Measurements from ENCODE around the gene SLC35F6.
A peak's percentile ranks its signal among the peaks of the same experiment; 100 is the strongest.

The SLC35F6 gene

GRCh38 chr2:26723475-26723874 lies 40.6 kb upstream of the SLC35F6 start:
- H3K9me3 ChIP-seq (ENCODE audit: low read length), result no peaks in the 10 kb centered on the region
- H3K4me3 ChIP-seq (ENCODE audit: low read depth in 1 of 2, low read length in 2 of 2), result no peak overlapping the region
- H3K9ac ChIP-seq (ENCODE audit: low read length), result no peak overlapping the region
- no peaks in the 10 kb centered on the region for H3K27me3 ChIP-seq (ENCODE audit: control insufficient read depth in 1 of 2, insufficient read depth in 2 of 2, low read length in 2 of 2)
- peaks cover 70% of the 10 kb centered on the region for H3K4me1 ChIP-seq (ENCODE audit: insufficient read depth, low read length)
- H3K36me3 ChIP-seq (ENCODE audit: insufficient read depth, low read length), result no peaks in the 10 kb centered on the region
- H3K27ac ChIP-seq (ENCODE audit: low read depth, low read length), result peak overlapping the region; percentile 10

- H3K4me1 ChIP-seq (ENCODE audit: insufficient read depth, low read length), result peaks cover 63% of the 10 kb centered on the region
- H3K27me3 ChIP-seq (ENCODE audit: control insufficient read depth in 1 of 2, insufficient read depth in 2 of 2, low read length in 2 of 2), result no peaks in the 10 kb centered on the region
- H3K9me3 ChIP-seq (ENCODE audit: low read length), result no peaks in the 10 kb centered on the region
- H3K36me3 ChIP-seq (ENCODE audit: insufficient read depth, low read length), result no peaks in the 10 kb centered on the region
- H3K27ac ChIP-seq (ENCODE audit: low read depth, low read length), result peak overlapping the region; percentile 19
- H3K9ac ChIP-seq (ENCODE audit: low read length), result no peak overlapping the region
- H3K4me3 ChIP-seq (ENCODE audit: low read depth in 1 of 2, low read length in 2 of 2), result no peak overlapping the region
Observed at GRCh38 chr2:26723991-26724750, 39.9 kb upstream of the SLC35F6 start.

- no peak overlapping the region for H3K9ac ChIP-seq (ENCODE audit: low read length)
- no peaks in the 10 kb centered on the region for H3K36me3 ChIP-seq (ENCODE audit: insufficient read depth, low read length)
- no peaks in the 10 kb centered on the region for H3K27me3 ChIP-seq (ENCODE audit: control insufficient read depth in 1 of 2, insufficient read depth in 2 of 2, low read length in 2 of 2)
- no peak overlapping the region for H3K4me3 ChIP-seq (ENCODE audit: low read depth in 1 of 2, low read length in 2 of 2)
- peaks cover 56% of the 10 kb centered on the region for H3K4me1 ChIP-seq (ENCODE audit: insufficient read depth, low read length)
- H3K27ac ChIP-seq (ENCODE audit: low read depth, low read length), result peak overlapping the region; percentile 19
- no peaks in the 10 kb centered on the region for H3K9me3 ChIP-seq (ENCODE audit: low read length)
Observed at GRCh38 chr2:26724784-26725520, 39.1 kb upstream of the SLC35F6 start.

DNA sequence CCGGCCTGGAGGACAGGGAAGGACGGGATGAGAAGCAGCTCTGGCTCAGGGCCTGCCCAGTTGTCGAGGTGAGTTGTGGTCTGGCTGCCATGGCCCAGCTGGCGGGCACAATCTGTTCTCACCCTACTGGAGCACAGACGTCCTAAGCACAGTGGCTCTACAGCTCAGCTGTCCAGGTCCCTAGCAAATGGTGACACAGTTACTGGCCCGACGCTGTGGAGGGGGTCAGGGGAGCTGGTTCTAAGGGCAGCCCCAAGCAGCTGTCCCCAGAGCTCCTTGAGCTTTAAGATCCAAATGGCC lies 38.6 kb upstream of the SLC35F6 start:
- Histone ChIP-seq H3K27ac (ENCODE audit: low read depth, low read length) (no peak overlapping the region), H3K9me3 (ENCODE audit: low read length) (no peaks in the 10 kb centered on the region), H3K4me3 (ENCODE audit: low read depth in 1 of 2, low read length in 2 of 2) (no peak overlapping the region), H3K4me1 (ENCODE audit: insufficient read depth, low read length) (peaks cover 50% of the 10 kb centered on the region), H3K27me3 (ENCODE audit: control insufficient read depth in 1 of 2, insufficient read depth in 2 of 2, low read length in 2 of 2) (no peaks in the 10 kb centered on the region), H3K9ac (ENCODE audit: low read length) (no peak overlapping the region), H3K36me3 (ENCODE audit: insufficient read depth, low read length) (no peaks in the 10 kb centered on the region)

GRCh38 chr2:26726228-26726627 lies 37.9 kb upstream of the SLC35F6 start:
- Histone ChIP-seq H3K9me3 (ENCODE audit: low read length) (no peaks in the 10 kb centered on the region), H3K27ac (ENCODE audit: low read depth, low read length) (no peak overlapping the region), H3K9ac (ENCODE audit: low read length) (no peak overlapping the region), H3K4me1 (ENCODE audit: insufficient read depth, low read length) (peaks cover 43% of the 10 kb centered on the region), H3K4me3 (ENCODE audit: low read depth in 1 of 2, low read length in 2 of 2) (no peak overlapping the region), H3K36me3 (ENCODE audit: insufficient read depth, low read length) (no peaks in the 10 kb centered on the region), H3K27me3 (ENCODE audit: control insufficient read depth in 1 of 2, insufficient read depth in 2 of 2, low read length in 2 of 2) (no peaks in the 10 kb centered on the region)

DNA sequence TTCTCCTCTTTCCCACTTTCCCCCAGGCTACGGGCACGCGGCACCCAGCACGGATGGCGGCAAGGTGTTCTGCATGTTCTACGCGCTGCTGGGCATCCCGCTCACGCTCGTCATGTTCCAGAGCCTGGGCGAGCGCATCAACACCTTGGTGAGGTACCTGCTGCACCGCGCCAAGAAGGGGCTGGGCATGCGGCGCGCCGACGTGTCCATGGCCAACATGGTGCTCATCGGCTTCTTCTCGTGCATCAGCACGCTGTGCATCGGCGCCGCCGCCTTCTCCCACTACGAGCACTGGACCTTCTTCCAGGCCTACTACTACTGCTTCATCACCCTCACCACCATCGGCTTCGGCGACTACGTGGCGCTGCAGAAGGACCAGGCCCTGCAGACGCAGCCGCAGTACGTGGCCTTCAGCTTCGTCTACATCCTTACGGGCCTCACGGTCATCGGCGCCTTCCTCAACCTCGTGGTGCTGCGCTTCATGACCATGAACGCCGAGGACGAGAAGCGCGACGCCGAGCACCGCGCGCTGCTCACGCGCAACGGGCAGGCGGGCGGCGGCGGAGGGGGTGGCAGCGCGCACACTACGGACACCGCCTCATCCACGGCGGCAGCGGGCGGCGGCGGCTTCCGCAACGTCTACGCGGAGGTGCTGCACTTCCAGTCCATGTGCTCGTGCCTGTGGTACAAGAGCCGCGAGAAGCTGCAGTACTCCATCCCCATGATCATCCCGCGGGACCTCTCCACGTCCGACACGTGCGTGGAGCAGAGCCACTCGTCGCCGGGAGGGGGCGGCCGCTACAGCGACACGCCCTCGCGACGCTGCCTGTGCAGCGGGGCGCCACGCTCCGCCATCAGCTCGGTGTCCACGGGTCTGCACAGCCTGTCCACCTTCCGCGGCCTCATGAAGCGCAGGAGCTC lies 36.2 kb upstream of the SLC35F6 start:
- H3K9ac ChIP-seq (ENCODE audit: low read length), result no peak overlapping the region

GRCh38 chr2:26729311-26729710 lies 34.8 kb upstream of the SLC35F6 start:
- peaks cover 18% of the 10 kb centered on the region for H3K4me1 ChIP-seq (ENCODE audit: insufficient read depth, low read length)
- H3K27me3 ChIP-seq (ENCODE audit: control insufficient read depth in 1 of 2, insufficient read depth in 2 of 2, low read length in 2 of 2), result no peaks in the 10 kb centered on the region
- no peak overlapping the region for H3K9ac ChIP-seq (ENCODE audit: low read length)

More for the DNA sequence above, 36.2 kb upstream of the SLC35F6 start:
- Histone ChIP-seq H3K27me3 (ENCODE audit: control insufficient read depth in 1 of 2, insufficient read depth in 2 of 2, low read length in 2 of 2) (no peaks in the 10 kb centered on the region), H3K9me3 (ENCODE audit: low read length) (no peaks in the 10 kb centered on the region), H3K4me3 (ENCODE audit: low read depth in 1 of 2, low read length in 2 of 2) (no peak overlapping the region), H3K36me3 (ENCODE audit: insufficient read depth, low read length) (no peaks in the 10 kb centered on the region), H3K27ac (ENCODE audit: low read depth, low read length) (no peak overlapping the region), H3K4me1 (ENCODE audit: insufficient read depth, low read length) (peaks cover 31% of the 10 kb centered on the region)

DNA sequence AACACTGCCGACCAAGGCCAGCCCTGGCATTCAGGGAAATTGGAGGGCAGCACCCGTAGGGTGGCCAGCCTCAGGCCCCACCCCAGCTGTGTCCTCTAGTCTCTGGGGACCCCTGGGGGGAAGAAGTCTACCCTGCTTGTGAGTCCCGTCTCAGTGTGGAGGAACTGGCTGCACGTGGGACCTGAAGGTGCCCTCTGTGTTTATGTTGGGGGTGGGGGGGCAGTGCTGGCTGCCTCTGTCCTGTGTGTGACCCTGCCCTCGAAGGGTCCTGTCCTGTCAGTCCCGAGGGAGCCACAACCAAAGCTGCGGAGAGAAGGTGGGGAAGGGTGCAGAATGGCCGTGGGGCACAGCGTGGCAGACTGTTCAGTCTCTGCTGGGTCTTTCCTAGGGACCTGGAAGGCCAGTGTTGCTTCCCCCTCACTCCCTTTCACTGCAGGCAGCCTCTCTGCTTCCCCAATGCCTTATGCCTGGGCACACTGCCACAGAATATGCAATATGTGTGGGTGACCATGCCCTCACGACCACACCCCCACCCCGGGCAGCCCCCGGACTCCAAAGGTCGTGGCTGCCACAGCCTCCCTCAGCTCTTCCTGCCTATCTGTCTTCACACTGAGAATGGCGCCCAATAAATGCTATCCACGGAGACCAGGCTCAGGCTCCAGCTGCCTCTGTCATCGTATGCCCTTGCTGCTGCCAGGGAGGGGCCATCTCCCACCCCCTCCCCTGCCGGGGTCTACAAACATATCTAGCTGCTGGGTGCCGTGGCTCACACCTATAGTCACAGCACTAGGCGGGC lies 33.3 kb upstream of the SLC35F6 start:
- Histone ChIP-seq H3K36me3 (ENCODE audit: insufficient read depth, low read length) (no peaks in the 10 kb centered on the region), H3K4me3 (ENCODE audit: low read depth in 1 of 2, low read length in 2 of 2) (no peak overlapping the region), H3K4me1 (ENCODE audit: insufficient read depth, low read length) (peaks cover 3% of the 10 kb centered on the region), H3K27ac (ENCODE audit: low read depth, low read length) (no peak overlapping the region), H3K9me3 (ENCODE audit: low read length) (no peaks in the 10 kb centered on the region), H3K27me3 (ENCODE audit: control insufficient read depth in 1 of 2, insufficient read depth in 2 of 2, low read length in 2 of 2) (no peaks in the 10 kb centered on the region), H3K9ac (ENCODE audit: low read length) (no peak overlapping the region)

More at GRCh38 chr2:26729311-26729710, 34.8 kb upstream of the SLC35F6 start:
- Histone ChIP-seq H3K36me3 (ENCODE audit: insufficient read depth, low read length) (no peaks in the 10 kb centered on the region), H3K9me3 (ENCODE audit: low read length) (no peaks in the 10 kb centered on the region), H3K4me3 (ENCODE audit: low read depth in 1 of 2, low read length in 2 of 2) (no peak overlapping the region), H3K27ac (ENCODE audit: low read depth, low read length) (no peak overlapping the region)

GRCh38 chr2:26731714-26732113 lies 32.4 kb upstream of the SLC35F6 start:
- H3K9ac ChIP-seq (ENCODE audit: low read length), result no peak overlapping the region
- no peak overlapping the region for H3K27ac ChIP-seq (ENCODE audit: low read depth, low read length)
- no peaks in the 10 kb centered on the region for H3K4me1 ChIP-seq (ENCODE audit: insufficient read depth, low read length)
- no peak overlapping the region for H3K4me3 ChIP-seq (ENCODE audit: low read depth in 1 of 2, low read length in 2 of 2)
- no peaks in the 10 kb centered on the region for H3K27me3 ChIP-seq (ENCODE audit: control insufficient read depth in 1 of 2, insufficient read depth in 2 of 2, low read length in 2 of 2)
- H3K9me3 ChIP-seq (ENCODE audit: low read length), result no peaks in the 10 kb centered on the region
- H3K36me3 ChIP-seq (ENCODE audit: insufficient read depth, low read length), result no peaks in the 10 kb centered on the region

DNA sequence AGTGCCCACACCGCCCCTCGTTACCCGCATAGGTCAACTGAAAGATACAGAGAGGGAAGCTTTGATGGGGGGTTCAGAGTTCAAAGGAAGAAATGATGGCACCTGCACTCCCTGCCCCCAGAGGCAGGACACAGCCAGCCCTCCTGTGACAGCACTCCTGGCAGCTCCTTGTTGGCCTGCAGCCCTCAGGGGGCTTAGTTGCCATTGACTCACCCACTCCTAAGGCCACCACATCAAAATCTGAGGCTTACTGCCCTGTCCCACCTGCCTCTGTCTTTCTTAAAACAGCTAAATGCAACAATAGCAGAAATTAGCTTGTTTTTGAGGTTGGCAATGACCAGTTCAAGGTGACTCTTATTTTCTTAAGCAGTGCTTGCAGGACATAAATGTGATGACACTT lies 31.6 kb upstream of the SLC35F6 start:
- Histone ChIP-seq H3K9me3 (ENCODE audit: low read length) (no peaks in the 10 kb centered on the region), H3K4me3 (ENCODE audit: low read depth in 1 of 2, low read length in 2 of 2) (no peak overlapping the region), H3K4me1 (ENCODE audit: insufficient read depth, low read length) (no peaks in the 10 kb centered on the region), H3K27me3 (ENCODE audit: control insufficient read depth in 1 of 2, insufficient read depth in 2 of 2, low read length in 2 of 2) (no peaks in the 10 kb centered on the region), H3K36me3 (ENCODE audit: insufficient read depth, low read length) (no peaks in the 10 kb centered on the region), H3K27ac (ENCODE audit: low read depth, low read length) (no peak overlapping the region), H3K9ac (ENCODE audit: low read length) (no peak overlapping the region)

DNA sequence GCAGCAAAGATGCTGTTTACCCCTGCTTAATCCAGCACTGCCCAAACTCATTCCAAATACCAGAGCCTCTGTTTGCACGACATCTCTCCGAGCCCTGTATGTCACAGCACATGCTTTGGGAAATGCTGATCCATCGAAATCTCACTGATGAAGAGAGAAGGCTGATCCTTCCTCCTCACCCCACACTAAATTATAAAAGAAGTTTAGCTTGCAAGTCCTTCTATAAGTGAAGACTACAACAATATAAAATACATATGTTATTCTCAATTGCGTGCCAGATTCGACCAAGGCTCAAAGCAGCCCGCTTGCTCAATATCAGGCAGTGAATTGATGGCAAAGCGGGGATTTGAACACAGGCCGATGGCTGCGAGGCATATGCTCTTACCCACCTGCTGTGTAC lies 30.7 kb upstream of the SLC35F6 start:
- no peaks in the 10 kb centered on the region for H3K27me3 ChIP-seq (ENCODE audit: control insufficient read depth in 1 of 2, insufficient read depth in 2 of 2, low read length in 2 of 2)
- H3K27ac ChIP-seq (ENCODE audit: low read depth, low read length), result no peak overlapping the region
- no peaks in the 10 kb centered on the region for H3K4me1 ChIP-seq (ENCODE audit: insufficient read depth, low read length)
- H3K9me3 ChIP-seq (ENCODE audit: low read length), result no peaks in the 10 kb centered on the region
- no peak overlapping the region for H3K4me3 ChIP-seq (ENCODE audit: low read depth in 1 of 2, low read length in 2 of 2)
- H3K9ac ChIP-seq (ENCODE audit: low read length), result no peak overlapping the region
- H3K36me3 ChIP-seq (ENCODE audit: insufficient read depth, low read length), result no peaks in the 10 kb centered on the region

Measured in muscle layer of colon (tissue), 2 donors.